ENCODE measurements around the gene MAB21L3.

Gene MAB21L3

GRCh38 chr1:116164150-116164549 lies 53.0 kb downstream of the MAB21L3 start:
- CTCF ChIA-PET, result interaction anchor here (1.4 to 2.1 kb wide), 2 partner anchors 12 to 25 kb away, joined by 4 to 5 read pairs; no protein-coding TSS in a partner anchor
- POLR2A ChIA-PET, result no interaction called here
- no peak for DNase-seq (ENCODE audit: extremely low spot score)
- TF ChIP-seq FOXA1 (IDR thresholded peaks at IDR 0.05) (no peak), ELF4 (IDR thresholded peaks at IDR 0.05) (no peak), L3MBTL2 (conservative IDR thresholded peaks at IDR 0.05) (no peak), LEF1 (IDR thresholded peaks at IDR 0.05; ENCODE audit: borderline replicate concordance) (no peak), SUZ12 (IDR thresholded peaks at IDR 0.05) (no peak), ZNF384 (IDR thresholded peaks at IDR 0.05) (no peak), BHLHE40 (IDR thresholded peaks at IDR 0.05; ENCODE audit: borderline replicate concordance) (no peak), PKNOX1 (IDR thresholded peaks at IDR 0.05) (no peak), TARDBP (IDR thresholded peaks at IDR 0.05) (no peak), HDGF (IDR thresholded peaks at IDR 0.05; ENCODE audit: borderline replicate concordance) (no peak), SP1 (IDR thresholded peaks at IDR 0.05) (no peak), ARNT (IDR thresholded peaks at IDR 0.05) (no peak), FOXK2 (IDR thresholded peaks at IDR 0.05) (no peak), FOXM1 (IDR thresholded peaks at IDR 0.05; ENCODE audit: borderline replicate concordance) (no peak), CTBP1 (IDR thresholded peaks at IDR 0.05; ENCODE audit: borderline replicate concordance) (no peak), NFRKB (IDR thresholded peaks at IDR 0.05) (no peak)

- ChIA-PET POLR2A (no interaction called here), CTCF (interaction anchor here (2.1 kb wide), 1 partner anchor 25 kb away, joined by 5 read pairs; no protein-coding TSS in a partner anchor)
- TF ChIP-seq BHLHE40 (IDR thresholded peaks at IDR 0.05; ENCODE audit: borderline replicate concordance) (no peak), FOXK2 (IDR thresholded peaks at IDR 0.05) (no peak)
- no peak for DNase-seq (ENCODE audit: extremely low spot score)
These were observed 53.6 kb downstream of the MAB21L3 start for GRCh38 chr1:116164604-116165368.

- ChIA-PET POLR2A (no interaction called here), CTCF (interaction anchor here (1.0 to 2.1 kb wide), 2 partner anchors 9 to 26 kb away, joined by 3 to 5 read pairs; no protein-coding TSS in a partner anchor)
- no peak for TF ChIP-seq ZNF384 (IDR thresholded peaks at IDR 0.05)
- TF ChIP-seq FOXA1 (IDR thresholded peaks at IDR 0.05), result no peak
- TF ChIP-seq SUZ12 (IDR thresholded peaks at IDR 0.05), result no peak
- no peak for TF ChIP-seq LEF1 (IDR thresholded peaks at IDR 0.05; ENCODE audit: borderline replicate concordance)
- no peak for TF ChIP-seq CTBP1 (IDR thresholded peaks at IDR 0.05; ENCODE audit: borderline replicate concordance)
- TF ChIP-seq FOXK2 (IDR thresholded peaks at IDR 0.05), result no peak
- no peak for TF ChIP-seq ARNT (IDR thresholded peaks at IDR 0.05)
- DNase-seq (ENCODE audit: extremely low spot score), result no peak
These were observed 54.4 kb downstream of the MAB21L3 start for GRCh38 chr1:116165572-116165971.

- ChIA-PET POLR2A (no interaction called here), CTCF (interaction anchor here (1.0 to 2.1 kb wide), 2 partner anchors 8 to 27 kb away, joined by 3 to 5 read pairs; no protein-coding TSS in a partner anchor)
- TF ChIP-seq FOXM1 (IDR thresholded peaks at IDR 0.05; ENCODE audit: borderline replicate concordance), result no peak
- TF ChIP-seq SP1 (IDR thresholded peaks at IDR 0.05), result no peak
- TF ChIP-seq FOXA1 (IDR thresholded peaks at IDR 0.05), result no peak
- no peak for TF ChIP-seq TARDBP (IDR thresholded peaks at IDR 0.05)
- TF ChIP-seq HDGF (IDR thresholded peaks at IDR 0.05; ENCODE audit: borderline replicate concordance), result no peak
- TF ChIP-seq L3MBTL2 (conservative IDR thresholded peaks at IDR 0.05), result no peak
- TF ChIP-seq ARNT (IDR thresholded peaks at IDR 0.05), result no peak
- TF ChIP-seq SUZ12 (IDR thresholded peaks at IDR 0.05), result no peak
- DNase-seq (ENCODE audit: extremely low spot score), result no peak
These were observed 54.9 kb downstream of the MAB21L3 start for GRCh38 chr1:116166011-116166571.

GRCh38 chr1:116166655-116167054 lies 55.5 kb downstream of the MAB21L3 start:
- ChIA-PET CTCF (no interaction called here), POLR2A (no interaction called here)
- TF ChIP-seq ELF4 (IDR thresholded peaks at IDR 0.05) (no peak), ZNF384 (IDR thresholded peaks at IDR 0.05) (no peak), CTBP1 (IDR thresholded peaks at IDR 0.05; ENCODE audit: borderline replicate concordance) (no peak), TARDBP (IDR thresholded peaks at IDR 0.05) (no peak), PKNOX1 (IDR thresholded peaks at IDR 0.05) (no peak), L3MBTL2 (conservative IDR thresholded peaks at IDR 0.05) (no peak), NFRKB (IDR thresholded peaks at IDR 0.05) (no peak), HDGF (IDR thresholded peaks at IDR 0.05; ENCODE audit: borderline replicate concordance) (no peak), FOXK2 (IDR thresholded peaks at IDR 0.05) (no peak), ARNT (IDR thresholded peaks at IDR 0.05) (no peak), BHLHE40 (IDR thresholded peaks at IDR 0.05; ENCODE audit: borderline replicate concordance) (no peak), FOXM1 (IDR thresholded peaks at IDR 0.05; ENCODE audit: borderline replicate concordance) (no peak)
- no peak for DNase-seq (ENCODE audit: extremely low spot score)

GRCh38 chr1:116167625-116168276 lies 56.6 kb downstream of the MAB21L3 start:
- ChIA-PET CTCF (interaction anchor here (0.6 kb wide), 1 partner anchor 11 kb away, joined by 3 read pairs; no protein-coding TSS in a partner anchor), POLR2A (interaction anchor here (0.7 kb wide), 1 partner anchor 208 kb away, joined by 3 read pairs; no protein-coding TSS in a partner anchor)
- no peak for DNase-seq (ENCODE audit: extremely low spot score)
- TF ChIP-seq CTBP1 (IDR thresholded peaks at IDR 0.05; ENCODE audit: borderline replicate concordance), result no peak
- no peak for TF ChIP-seq LEF1 (IDR thresholded peaks at IDR 0.05; ENCODE audit: borderline replicate concordance)
- TF ChIP-seq ELF4 (IDR thresholded peaks at IDR 0.05), result no peak
- no peak for TF ChIP-seq FOXA1 (IDR thresholded peaks at IDR 0.05)
- no peak for TF ChIP-seq TARDBP (IDR thresholded peaks at IDR 0.05)
- TF ChIP-seq SUZ12 (IDR thresholded peaks at IDR 0.05), result no peak
- no peak for TF ChIP-seq FOXM1 (IDR thresholded peaks at IDR 0.05; ENCODE audit: borderline replicate concordance)
- no peak for TF ChIP-seq SP1 (IDR thresholded peaks at IDR 0.05)
- no peak for TF ChIP-seq ARNT (IDR thresholded peaks at IDR 0.05)
- TF ChIP-seq L3MBTL2 (conservative IDR thresholded peaks at IDR 0.05), result no peak
- TF ChIP-seq HDGF (IDR thresholded peaks at IDR 0.05; ENCODE audit: borderline replicate concordance), result no peak
- TF ChIP-seq FOXK2 (IDR thresholded peaks at IDR 0.05), result no peak
- no peak for TF ChIP-seq ZNF384 (IDR thresholded peaks at IDR 0.05)
- no peak for TF ChIP-seq NFRKB (IDR thresholded peaks at IDR 0.05)
- no peak for TF ChIP-seq PKNOX1 (IDR thresholded peaks at IDR 0.05)
- no peak for TF ChIP-seq BHLHE40 (IDR thresholded peaks at IDR 0.05; ENCODE audit: borderline replicate concordance)
